HG02840 (cell line): Measurements from ENCODE around the gene DHRS3.
"Not testable (repeated sequence)": the region's sequence is repeated elsewhere in the genome, so short reads cannot be mapped to it uniquely, and the experiment has no call there.

Experiments used
- ATAC-seq: cut with Tn5 transposase; IDR thresholded peaks from one replicate; pipeline ENCODE4 v1.9.1; 2021; ENCODE audit warnings: mild to moderate bottlenecking, moderate library complexity, moderate number of reproducible peaks; ENCODE audit not compliant: unreplicated experiment, low FRiP score

Gene DHRS3

DNA sequence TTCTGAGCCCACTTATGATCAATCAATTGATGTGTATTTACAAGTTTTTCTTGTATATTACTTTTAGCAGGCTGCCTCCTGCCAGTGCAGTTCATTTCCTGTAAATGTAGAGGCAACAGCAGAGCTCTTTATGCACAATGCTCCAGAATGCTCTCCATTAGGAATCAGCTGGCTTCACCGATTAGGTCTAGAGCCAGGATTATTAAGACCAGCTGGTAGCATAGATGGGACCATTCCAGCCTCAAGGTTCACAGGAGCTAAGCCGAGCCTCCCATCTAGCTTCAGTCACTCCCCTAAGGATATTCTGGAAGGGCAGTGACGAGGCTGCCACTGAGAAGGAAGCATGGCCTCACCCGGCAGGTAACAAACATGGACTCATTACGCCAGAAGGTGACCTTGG is 36.8 kb downstream of the DHRS3 start:
- no peak for ATAC-seq

DNA sequence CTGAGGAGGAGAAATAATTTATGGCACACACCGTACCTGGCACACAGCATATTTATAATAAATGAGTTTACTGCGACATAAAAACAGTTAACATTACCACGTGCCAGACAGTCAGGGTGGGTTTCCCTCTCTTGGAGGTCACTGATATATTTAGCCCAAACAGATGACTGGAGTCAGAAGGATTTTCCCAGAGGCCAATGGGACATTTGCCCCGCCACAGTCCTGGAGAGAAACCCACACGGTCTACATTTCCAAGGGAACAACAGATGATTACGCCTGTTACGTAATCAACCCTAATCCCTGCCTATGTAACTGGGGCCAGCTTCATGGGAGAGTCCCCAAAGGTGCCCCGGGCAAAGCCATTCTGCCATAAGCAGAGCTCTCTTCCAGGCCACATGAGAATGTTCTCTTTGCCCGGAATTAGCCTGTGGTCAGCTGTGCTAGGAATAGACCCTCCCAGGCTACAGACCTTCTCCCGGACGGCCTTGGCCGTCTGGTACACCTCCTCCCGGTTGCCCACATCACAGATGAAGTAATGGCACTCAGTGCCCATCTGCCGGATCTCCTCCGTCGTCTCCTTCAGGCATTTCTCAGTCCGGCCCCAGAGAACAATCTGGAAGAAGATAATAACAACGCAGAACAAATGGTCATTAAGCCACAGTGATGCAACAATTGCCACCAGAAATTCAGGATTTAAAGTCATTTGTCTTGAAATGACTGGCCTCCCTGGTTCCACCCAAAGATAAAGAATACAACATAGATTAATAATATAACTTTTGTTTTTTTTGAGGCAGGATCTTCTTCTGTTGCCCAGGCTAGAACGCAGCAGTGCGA is 37.7 kb downstream of the DHRS3 start:
- ATAC-seq, result no peak

DNA sequence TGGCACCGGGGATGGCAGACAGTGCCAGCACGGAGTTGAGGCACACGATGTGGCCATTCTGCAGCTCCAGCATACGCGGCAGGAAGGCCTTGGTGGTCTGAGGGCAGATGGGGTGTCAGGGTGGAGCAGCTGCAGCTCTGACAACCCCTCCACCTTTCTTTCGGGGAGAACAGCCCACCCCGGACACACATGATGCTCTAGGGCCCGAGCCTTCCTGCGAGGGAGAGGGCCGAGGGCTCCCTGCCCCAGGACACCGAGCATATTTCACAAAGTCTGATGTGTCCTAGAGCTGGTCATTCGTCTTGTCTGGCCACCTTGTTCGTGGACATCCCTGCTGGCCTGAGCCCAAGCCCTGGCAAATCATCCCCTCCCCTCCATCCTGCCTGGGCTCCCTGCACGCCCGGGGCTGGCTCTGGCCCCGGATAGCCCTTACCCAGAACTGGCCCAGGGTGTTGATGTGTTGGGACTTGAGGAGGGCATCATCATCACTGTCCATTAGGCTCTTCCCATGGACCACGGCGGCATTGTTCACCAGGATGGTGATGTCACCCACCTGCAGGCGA is 39.1 kb downstream of the DHRS3 start:
- no peak for ATAC-seq

DNA sequence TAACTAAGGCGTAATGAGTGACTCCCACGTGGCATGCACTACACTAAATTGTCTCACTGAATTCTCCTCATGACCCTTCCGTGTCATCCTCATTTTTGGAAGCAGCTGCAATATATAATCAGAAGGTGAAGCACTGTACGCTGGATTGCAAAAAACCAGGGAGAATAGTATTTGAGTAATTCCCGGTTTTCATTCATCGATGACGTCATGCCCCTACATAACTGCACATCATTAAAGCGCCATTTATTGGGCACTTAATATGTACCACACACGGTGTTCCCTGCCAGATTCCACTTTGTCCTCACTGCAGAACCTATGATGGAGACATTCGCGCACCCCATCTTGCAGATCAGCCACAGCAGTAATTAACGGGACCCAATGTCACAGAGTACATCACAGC is 41.0 kb downstream of the DHRS3 start:
- no peak for ATAC-seq

DNA sequence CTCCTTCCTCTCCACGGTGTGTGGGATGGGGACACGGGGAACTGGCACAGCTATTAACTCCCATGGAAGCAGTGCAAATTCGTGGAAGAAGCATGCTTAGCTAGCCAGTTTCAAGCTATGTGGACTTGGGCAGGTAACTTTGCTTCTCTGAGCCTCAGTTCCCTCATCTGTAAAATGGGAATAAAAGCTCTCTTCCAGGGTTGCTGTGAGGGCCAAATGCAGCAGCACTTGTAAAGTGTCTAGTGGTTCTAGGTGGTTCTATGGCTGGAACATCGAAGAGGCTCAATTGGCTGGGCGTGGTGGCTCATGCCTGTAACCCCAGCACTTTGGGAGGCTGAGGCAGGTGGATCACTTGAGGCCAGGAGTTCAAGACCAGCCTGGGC is 43.3 kb downstream of the DHRS3 start:
- ATAC-seq, result no peak

DNA sequence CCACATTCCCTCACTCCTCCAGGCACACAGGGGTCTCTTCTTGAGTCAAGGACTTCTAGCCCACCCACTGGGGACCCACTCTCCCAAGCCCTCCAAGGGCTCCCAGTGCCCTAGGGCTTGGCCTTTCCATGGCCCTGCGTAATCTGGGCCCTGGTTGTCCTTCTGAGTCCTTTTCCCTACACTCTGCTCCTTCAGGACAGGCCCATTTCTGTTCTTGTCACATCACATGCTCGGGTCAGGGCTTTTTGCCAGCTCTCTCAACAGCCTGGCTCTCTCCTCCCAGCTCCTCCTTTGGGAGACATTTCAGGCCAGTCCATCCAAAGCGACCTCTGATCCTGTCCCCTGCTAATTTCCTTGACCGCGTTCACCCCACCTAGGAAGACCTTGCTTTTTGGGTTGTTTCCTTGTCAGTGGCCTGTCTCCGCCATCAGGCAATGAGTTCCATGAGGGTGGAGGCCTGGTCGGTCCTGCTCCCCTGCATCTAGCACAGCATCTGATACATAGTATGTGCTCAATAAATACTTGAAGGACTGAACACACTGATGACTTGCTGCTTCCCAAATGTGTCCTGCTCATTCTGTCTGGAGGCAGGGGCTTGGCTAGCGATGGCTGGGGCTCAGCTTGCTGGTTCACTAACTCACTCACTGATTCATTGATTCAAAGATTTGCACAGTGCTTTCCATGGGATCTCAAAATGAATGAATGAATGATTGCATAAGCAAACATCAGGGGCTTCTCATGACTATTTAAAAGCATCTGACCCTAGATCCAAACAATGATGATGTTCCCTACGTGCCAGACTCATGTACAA is 44.8 kb downstream of the DHRS3 start:
- no peak for ATAC-seq

DNA sequence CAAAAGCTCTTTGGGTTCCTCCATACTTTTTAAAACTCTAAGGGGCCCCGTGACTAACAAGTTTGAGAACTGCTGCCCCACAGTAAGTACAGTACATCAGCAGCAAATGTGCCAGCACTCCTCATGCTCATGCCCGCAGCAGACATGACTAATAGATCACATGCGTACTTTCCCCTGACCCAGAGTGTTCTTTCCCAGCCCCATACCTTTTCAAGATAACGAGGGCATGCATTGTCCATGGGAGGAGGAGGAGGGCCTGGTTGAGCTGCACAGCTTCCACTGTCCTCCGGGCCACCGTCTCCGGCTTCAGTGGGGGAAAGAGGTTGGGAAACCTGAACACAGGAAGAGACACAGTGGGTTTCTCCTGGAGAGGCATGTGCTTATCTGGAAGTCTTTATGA is 45.5 kb downstream of the DHRS3 start:
- no peak for ATAC-seq

- no peak for ATAC-seq
Observed at GRCh38 chr1:12570291-12570690, 47.7 kb downstream of the DHRS3 start.

DNA sequence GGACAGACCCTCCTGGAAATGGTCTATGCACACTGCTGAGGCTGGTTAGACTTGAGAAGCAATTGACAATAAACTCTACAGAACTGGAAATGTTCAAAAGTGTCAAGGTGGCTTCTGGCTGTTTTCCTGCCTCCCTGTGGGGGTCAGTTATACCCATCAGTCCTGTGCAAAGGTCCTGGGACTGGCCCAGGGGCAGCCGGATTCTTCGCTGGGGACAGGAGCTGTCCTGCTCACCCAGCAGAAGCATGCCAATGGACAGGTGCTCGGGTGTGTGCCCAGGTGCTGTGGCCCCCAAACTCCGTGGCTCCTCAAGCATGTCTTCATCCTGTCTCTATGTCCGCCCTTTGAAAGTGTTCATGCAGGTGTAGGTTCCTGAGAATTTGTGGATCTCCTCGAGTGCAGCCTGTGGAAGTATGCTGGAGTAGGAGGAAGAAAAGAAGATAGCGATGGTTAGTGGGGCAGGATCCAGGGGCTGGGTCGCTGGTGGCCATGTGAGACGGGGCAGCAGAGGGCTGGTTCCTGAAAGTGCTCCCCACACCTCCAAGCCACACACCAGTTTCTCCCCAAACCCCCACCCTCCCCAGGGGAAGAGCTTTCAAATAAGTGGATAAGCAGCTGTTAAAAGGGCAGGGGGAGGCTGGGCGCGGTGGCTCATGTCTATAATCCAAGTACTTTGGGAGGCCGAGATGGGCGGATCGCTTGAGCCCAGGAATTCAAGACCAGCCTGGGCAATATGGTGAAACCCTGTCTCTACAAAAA is 49.8 kb downstream of the DHRS3 start:
- no peak for ATAC-seq

GRCh38 chr1:12567288-12567819 is 50.7 kb downstream of the DHRS3 start:
- ATAC-seq, result no peak

GRCh38 chr1:12566484-12567287 is 51.3 kb downstream of the DHRS3 start:
- no peak for ATAC-seq

DNA sequence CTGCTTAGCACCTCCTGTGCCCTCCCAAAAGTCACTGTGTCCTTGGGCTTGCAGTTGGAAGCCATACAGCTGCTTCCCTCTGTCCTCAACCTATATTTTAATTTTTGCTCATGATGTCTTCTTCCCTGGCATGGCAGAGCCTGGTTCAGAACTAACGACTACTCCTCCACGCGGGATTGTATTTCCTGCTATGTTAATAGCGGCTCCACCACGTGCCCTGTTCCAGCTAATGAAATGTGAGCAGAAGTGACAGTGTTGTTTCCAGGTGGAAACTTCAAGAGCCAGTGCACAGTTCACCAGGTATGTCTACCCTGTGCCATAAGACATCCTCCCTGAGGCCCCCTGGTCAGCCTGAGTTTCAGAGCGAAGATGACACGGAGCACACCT is 52.1 kb downstream of the DHRS3 start:
- ATAC-seq, result no peak

GRCh38 chr1:12565094-12565965 is 52.7 kb downstream of the DHRS3 start:
- no peak for ATAC-seq

DNA sequence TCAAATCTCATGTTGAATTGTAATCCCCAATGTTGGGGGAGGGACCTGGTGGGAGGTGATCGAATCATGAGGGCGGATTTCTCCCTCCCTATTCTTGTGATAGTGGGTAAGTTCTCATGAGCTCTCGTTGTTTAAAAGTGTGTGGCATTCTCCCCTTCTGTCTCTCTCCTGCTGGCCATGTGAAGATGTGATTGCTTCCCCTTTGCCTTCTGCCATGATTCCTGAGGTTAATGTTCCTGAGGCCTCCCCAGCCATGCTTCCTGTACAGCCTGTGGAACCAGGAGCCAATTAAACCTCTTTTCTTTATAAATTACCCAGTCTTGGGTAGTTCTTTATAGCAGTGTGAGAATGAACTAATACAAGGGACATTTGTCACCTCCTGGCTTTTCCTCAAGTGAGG is 53.8 kb downstream of the DHRS3 start:
- ATAC-seq, result not testable (repeated sequence)

DNA sequence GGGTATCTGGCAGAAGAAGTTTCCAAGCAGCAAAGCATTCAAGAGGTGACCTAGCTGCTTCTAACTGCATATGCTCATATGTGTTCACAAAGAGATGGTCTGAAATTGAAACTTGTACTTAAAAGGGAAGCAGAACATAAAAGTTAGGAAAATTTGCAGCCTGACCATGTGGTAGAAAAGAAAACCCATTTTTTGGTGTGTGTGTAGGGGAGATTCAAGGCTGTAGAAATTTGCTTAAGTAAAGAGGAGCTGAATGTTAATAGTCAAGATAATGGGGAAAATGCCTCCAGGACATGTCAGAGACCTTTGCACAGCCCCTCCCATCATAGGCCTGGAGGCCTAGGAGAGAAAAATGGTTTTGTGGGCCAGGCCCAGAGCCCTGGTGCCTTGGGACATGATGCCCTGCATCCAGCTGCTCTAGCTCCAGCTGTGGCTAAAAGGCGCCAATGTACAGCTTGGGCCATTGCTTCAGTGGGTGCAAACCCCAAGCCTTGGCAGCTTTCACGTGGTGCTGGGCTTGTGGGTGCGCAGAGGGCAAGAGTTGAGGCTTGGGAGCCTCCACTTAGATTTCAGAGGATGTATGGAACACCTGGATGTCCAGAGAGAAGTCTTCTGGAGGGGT is 54.9 kb downstream of the DHRS3 start:
- ATAC-seq, result no peak

GRCh38 chr1:12561121-12561520 is 56.9 kb downstream of the DHRS3 start:
- no peak for ATAC-seq

DNA sequence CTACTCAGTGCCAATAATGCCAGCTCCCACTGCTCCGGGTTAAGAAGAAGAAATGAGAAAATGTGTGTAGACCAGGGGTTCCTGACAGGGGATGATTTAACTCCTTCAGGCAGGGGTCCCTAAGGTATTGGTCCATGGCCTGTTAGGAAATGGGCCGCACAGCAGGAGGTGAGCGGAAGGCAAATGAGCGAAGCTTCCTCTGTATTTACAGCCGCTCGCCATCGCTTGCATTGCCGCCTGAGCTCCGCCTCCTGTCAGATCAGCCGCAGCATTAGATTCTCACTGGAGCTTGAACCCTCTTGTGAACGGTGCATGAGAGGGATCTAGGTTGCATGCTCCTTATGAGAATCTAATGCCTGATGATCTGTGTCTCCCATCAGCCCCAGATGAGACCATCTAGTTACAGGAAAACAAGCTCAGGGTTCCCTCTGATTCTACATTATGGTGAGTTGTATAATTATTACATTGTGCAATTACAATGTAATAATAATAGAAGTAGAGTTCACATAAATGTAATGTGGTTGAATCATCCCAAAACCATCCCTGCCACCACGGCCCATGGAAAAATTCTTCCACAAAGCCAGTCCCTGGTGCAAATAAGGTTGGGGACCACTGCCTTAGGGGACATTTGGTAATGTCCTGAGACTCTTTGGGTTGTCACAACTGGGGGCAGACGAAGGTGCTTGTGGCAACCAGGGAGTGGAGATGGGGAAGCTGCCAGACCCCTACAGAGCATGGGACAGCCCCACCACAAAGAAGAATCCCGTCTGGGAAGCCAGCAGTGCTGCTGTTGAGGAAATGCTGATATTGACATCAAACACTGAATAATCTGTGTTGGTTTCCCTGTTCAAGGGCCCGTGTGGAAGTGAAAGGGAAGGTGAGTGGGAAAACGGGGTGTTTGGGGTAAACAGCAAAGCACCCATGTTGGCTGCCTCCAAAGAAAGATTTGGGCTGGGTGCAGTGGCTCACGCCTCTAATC is 60.8 kb downstream of the DHRS3 start:
- no peak for ATAC-seq
